Activated naive CD4-positive, alpha-beta T cell treated with anti-CD3 and anti-CD28 coated beads, Interleukin-2, amount 10 ng/mL, durations not matched to agents 7 days and 5 days (primary cell): ENCODE measurements around the gene BAAT.

ENCODE experiments used
- CTCF ChIA-PET: fragments of 350-600 bp; sonication (Branson Sonifier 250); formaldehyde crosslinking; loops from one replicate; lab custom pipeline; 2021; ENCODE audit warnings: antibody characterized with exemption; lab: Charles Lee
- DNase-seq: peaks from one replicate; pipeline ENCODE4 v3.0.0-alpha.2; 2020
- H3K27ac Mint-ChIP-seq: one replicate; pipeline ENCODE4 v1.8.0; 2021; ENCODE audit warnings: mild to moderate bottlenecking, moderate library complexity, mixed read lengths
- H3K27me3 Mint-ChIP-seq: one replicate; pipeline ENCODE4 v1.8.0; 2021; ENCODE audit warnings: mild to moderate bottlenecking, mixed read lengths
- H3K36me3 Mint-ChIP-seq: one replicate; pipeline ENCODE4 v1.8.0; 2021; ENCODE audit warnings: mixed read lengths
- H3K4me1 Mint-ChIP-seq: one replicate; pipeline ENCODE4 v1.8.0; 2021; ENCODE audit warnings: mixed read lengths
- H3K4me3 Mint-ChIP-seq: one replicate; pipeline ENCODE4 v1.8.0; 2021; ENCODE audit warnings: mild to moderate bottlenecking, moderate library complexity, mixed read lengths
- H3K9me3 Mint-ChIP-seq: one replicate; pipeline ENCODE4 v1.8.0; 2021; ENCODE audit warnings: mixed read lengths

Gene BAAT

GRCh38 chr9:101387871-101388506 lies 3.2 kb upstream of the BAAT start:
- no peak for DNase-seq
- no peaks in the 10 kb centered on the region for H3K27me3 Mint-ChIP-seq

GRCh38 chr9:101383361-101383760 lies 1.4 kb downstream of the BAAT start:
- Mint-ChIP-seq H3K4me1 (no peaks in the 10 kb centered on the region), H3K9me3 (peaks cover 13% of the 10 kb centered on the region), H3K4me3 (no peak overlapping the region), H3K36me3 (peaks cover 16% of the 10 kb centered on the region), H3K27ac (no peak overlapping the region), H3K27me3 (no peaks in the 10 kb centered on the region)
- CTCF ChIA-PET = no interaction called here
- DNase-seq = no peak

More at GRCh38 chr9:101387871-101388506, 3.2 kb upstream of the BAAT start:
- peaks cover 5% of the 10 kb centered on the region for H3K4me1 Mint-ChIP-seq
- H3K4me3 Mint-ChIP-seq = no peak overlapping the region
- H3K9me3 Mint-ChIP-seq = peaks cover 20% of the 10 kb centered on the region
- CTCF ChIA-PET = interaction anchor here (1.1 to 2.5 kb wide), 4 partner anchors 12 to 145 kb away, joined by 3 to 13 read pairs (median 4); partner anchors contain the start of genes MRPL50 and ZNF189
- H3K27ac Mint-ChIP-seq = no peak overlapping the region
- peaks cover 51% of the 10 kb centered on the region for H3K36me3 Mint-ChIP-seq

- peaks cover 13% of the 10 kb centered on the region for H3K9me3 Mint-ChIP-seq
- no peak for DNase-seq
- no peak overlapping the region for H3K4me3 Mint-ChIP-seq
- H3K27me3 Mint-ChIP-seq = no peaks in the 10 kb centered on the region
- H3K27ac Mint-ChIP-seq = no peak overlapping the region
- peaks cover 10% of the 10 kb centered on the region for H3K36me3 Mint-ChIP-seq
- CTCF ChIA-PET = no interaction called here
- H3K4me1 Mint-ChIP-seq = no peaks in the 10 kb centered on the region
These were observed 2.9 kb downstream of the BAAT start for GRCh38 chr9:101381833-101382342.

GRCh38 chr9:101381118-101381517 lies 3.7 kb downstream of the BAAT start:
- Mint-ChIP-seq H3K36me3 (peaks cover 8% of the 10 kb centered on the region), H3K27ac (no peak overlapping the region), H3K4me1 (no peaks in the 10 kb centered on the region), H3K4me3 (no peak overlapping the region), H3K27me3 (no peaks in the 10 kb centered on the region), H3K9me3 (peaks cover 12% of the 10 kb centered on the region)
- DNase-seq = no peak
- CTCF ChIA-PET = no interaction called here

- peaks cover 5% of the 10 kb centered on the region for H3K36me3 Mint-ChIP-seq
- no peaks in the 10 kb centered on the region for H3K27me3 Mint-ChIP-seq
- CTCF ChIA-PET = no interaction called here
- no peak overlapping the region for H3K27ac Mint-ChIP-seq
- DNase-seq = no peak
- peaks cover 6% of the 10 kb centered on the region for H3K9me3 Mint-ChIP-seq
- no peak overlapping the region for H3K4me3 Mint-ChIP-seq
- H3K4me1 Mint-ChIP-seq = no peaks in the 10 kb centered on the region
These were observed 4.5 kb downstream of the BAAT start for GRCh38 chr9:101380295-101380694.

GRCh38 chr9:101376111-101376848 lies 8.5 kb downstream of the BAAT start:
- CTCF ChIA-PET = no interaction called here
- no peaks in the 10 kb centered on the region for H3K27me3 Mint-ChIP-seq
- no peak overlapping the region for H3K4me3 Mint-ChIP-seq
- H3K27ac Mint-ChIP-seq = no peak overlapping the region
- no peaks in the 10 kb centered on the region for H3K36me3 Mint-ChIP-seq
- DNase-seq = no peak
- H3K9me3 Mint-ChIP-seq = no peaks in the 10 kb centered on the region
- H3K4me1 Mint-ChIP-seq = no peaks in the 10 kb centered on the region

- H3K27me3 Mint-ChIP-seq = no peaks in the 10 kb centered on the region
- CTCF ChIA-PET = no interaction called here
These were observed 9.3 kb downstream of the BAAT start for GRCh38 chr9:101375546-101375945.

GRCh38 chr9:101372327-101373118 lies 12.3 kb downstream of the BAAT start:
- no peaks in the 10 kb centered on the region for H3K27me3 Mint-ChIP-seq
- no peaks in the 10 kb centered on the region for H3K4me1 Mint-ChIP-seq
- H3K36me3 Mint-ChIP-seq = no peaks in the 10 kb centered on the region
- no peak overlapping the region for H3K27ac Mint-ChIP-seq
- no peak for DNase-seq
- CTCF ChIA-PET = no interaction called here
- no peak overlapping the region for H3K4me3 Mint-ChIP-seq
- H3K9me3 Mint-ChIP-seq = no peaks in the 10 kb centered on the region

More at GRCh38 chr9:101375546-101375945, 9.3 kb downstream of the BAAT start:
- Mint-ChIP-seq H3K9me3 (no peaks in the 10 kb centered on the region), H3K4me3 (no peak overlapping the region), H3K27ac (no peak overlapping the region), H3K36me3 (no peaks in the 10 kb centered on the region), H3K4me1 (no peaks in the 10 kb centered on the region)
- DNase-seq = no peak

GRCh38 chr9:101371813-101372212 lies 13.0 kb downstream of the BAAT start:
- H3K27me3 Mint-ChIP-seq = no peaks in the 10 kb centered on the region
- H3K9me3 Mint-ChIP-seq = no peaks in the 10 kb centered on the region
- CTCF ChIA-PET = no interaction called here
- H3K27ac Mint-ChIP-seq = no peak overlapping the region
- H3K4me1 Mint-ChIP-seq = no peaks in the 10 kb centered on the region
- DNase-seq = no peak
- no peak overlapping the region for H3K4me3 Mint-ChIP-seq
- no peaks in the 10 kb centered on the region for H3K36me3 Mint-ChIP-seq

- Mint-ChIP-seq H3K27me3 (no peaks in the 10 kb centered on the region), H3K27ac (no peak overlapping the region), H3K4me1 (no peaks in the 10 kb centered on the region), H3K36me3 (no peaks in the 10 kb centered on the region), H3K9me3 (no peaks in the 10 kb centered on the region), H3K4me3 (no peak overlapping the region)
- DNase-seq = no peak
- CTCF ChIA-PET = no interaction called here
These were observed 14.8 kb downstream of the BAAT start for GRCh38 chr9:101369884-101370531.

- Mint-ChIP-seq H3K36me3 (no peaks in the 10 kb centered on the region), H3K27ac (no peak overlapping the region), H3K27me3 (no peaks in the 10 kb centered on the region), H3K4me1 (no peaks in the 10 kb centered on the region), H3K4me3 (no peak overlapping the region), H3K9me3 (no peaks in the 10 kb centered on the region)
- CTCF ChIA-PET = no interaction called here
- no peak for DNase-seq
These were observed 15.5 kb downstream of the BAAT start for GRCh38 chr9:101369286-101369685.

- CTCF ChIA-PET = no interaction called here
- Mint-ChIP-seq H3K4me3 (no peak overlapping the region), H3K4me1 (no peaks in the 10 kb centered on the region), H3K36me3 (no peaks in the 10 kb centered on the region), H3K27me3 (no peaks in the 10 kb centered on the region), H3K27ac (no peak overlapping the region), H3K9me3 (no peaks in the 10 kb centered on the region)
- DNase-seq = no peak
These were observed 17.5 kb downstream of the BAAT start for GRCh38 chr9:101367323-101367722.

- no peak for DNase-seq
- no peak overlapping the region for H3K4me3 Mint-ChIP-seq
- no peaks in the 10 kb centered on the region for H3K27me3 Mint-ChIP-seq
- H3K4me1 Mint-ChIP-seq = no peaks in the 10 kb centered on the region
- no peak overlapping the region for H3K27ac Mint-ChIP-seq
- CTCF ChIA-PET = no interaction called here
- no peaks in the 10 kb centered on the region for H3K36me3 Mint-ChIP-seq
- no peaks in the 10 kb centered on the region for H3K9me3 Mint-ChIP-seq
These were observed 18.6 kb downstream of the BAAT start for GRCh38 chr9:101366038-101366756.
